ENCODE measurements around the gene EFCAB6.

The EFCAB6 gene

GRCh38 chr22:43846966-43847365 lies 34.9 kb upstream of the EFCAB6 start:
- no peak for DNase-seq (ENCODE audit: low spot score)

GRCh38 chr22:43845981-43846380 lies 33.9 kb upstream of the EFCAB6 start:
- DNase-seq (ENCODE audit: low spot score), result no peak

GRCh38 chr22:43844560-43845545 lies 32.7 kb upstream of the EFCAB6 start:
- DNase-seq (ENCODE audit: low spot score), result no peak

GRCh38 chr22:43843783-43844530 lies 31.9 kb upstream of the EFCAB6 start:
- no peak for DNase-seq (ENCODE audit: low spot score)

- no peak for DNase-seq (ENCODE audit: low spot score)
Observed at GRCh38 chr22:43841742-43842141, 29.6 kb upstream of the EFCAB6 start.

- DNase-seq (ENCODE audit: low spot score), result no peak
Observed at GRCh38 chr22:43840851-43841250, 28.7 kb upstream of the EFCAB6 start.

GRCh38 chr22:43840431-43840830 lies 28.3 kb upstream of the EFCAB6 start:
- DNase-seq (ENCODE audit: low spot score), result no peak

- no peak for DNase-seq (ENCODE audit: low spot score)
Observed at GRCh38 chr22:43839781-43840180, 27.7 kb upstream of the EFCAB6 start.

- DNase-seq (ENCODE audit: low spot score), result no peak
Observed at GRCh38 chr22:43838571-43839307, 26.6 kb upstream of the EFCAB6 start.

GRCh38 chr22:43838161-43838560 lies 26.1 kb upstream of the EFCAB6 start:
- no peak for DNase-seq (ENCODE audit: low spot score)

- no peak for DNase-seq (ENCODE audit: low spot score)
Observed at GRCh38 chr22:43837666-43838065, 25.6 kb upstream of the EFCAB6 start.

- DNase-seq (ENCODE audit: low spot score), result no peak
Observed at GRCh38 chr22:43835736-43836135, 23.6 kb upstream of the EFCAB6 start.

GRCh38 chr22:43835166-43835565 lies 23.1 kb upstream of the EFCAB6 start:
- no peak for DNase-seq (ENCODE audit: low spot score)

GRCh38 chr22:43833286-43834240 lies 21.5 kb upstream of the EFCAB6 start:
- DNase-seq (ENCODE audit: low spot score), result no peak

- no peak for DNase-seq (ENCODE audit: low spot score)
Observed at GRCh38 chr22:43832393-43833265, 20.5 kb upstream of the EFCAB6 start.

GRCh38 chr22:43831561-43832392 lies 19.7 kb upstream of the EFCAB6 start:
- DNase-seq (ENCODE audit: low spot score), result no peak

- no peak for DNase-seq (ENCODE audit: low spot score)
Observed at GRCh38 chr22:43830931-43831560, 18.9 kb upstream of the EFCAB6 start.

- no peak for DNase-seq (ENCODE audit: low spot score)
Observed at GRCh38 chr22:43829904-43830851, 18.1 kb upstream of the EFCAB6 start.
